ENCODE measurements around the gene SMIM43. TPM values are rescaled to one million over a fixed set of nuclear protein-coding genes. Genes with fewer than 3 reads are reported as not detected.

The SMIM43 gene
- total and polyA plus RNA-seq, 9 of the 15 experiments (the other 6 are each of a cell fraction or from before 2014, with no cell fraction given): not detected

GRCh38 chr4:121794505-121795188 lies 29.7 kb upstream of the SMIM43 start (continued):
- TF ChIP-seq NRF1 (conservative IDR thresholded peaks at IDR 0.05 in 1 of 2, IDR thresholded peaks at IDR 0.05 in 1 of 2) (no peak), POLR2G (IDR thresholded peaks at IDR 0.05; ENCODE audit: low read depth, low read length) (no peak), FOSL1 (tag; conservative IDR thresholded peaks at IDR 0.05) (peak; percentile 67), VEZF1 (CRISPR knock-in tag; IDR thresholded peaks at IDR 0.05) (peak; percentile 51; the same call in 1 of the 2 replicates), MITF (IDR thresholded peaks at IDR 0.05) (peak; percentile 54; the same call in 1 of the 2 replicates), NKRF (IDR thresholded peaks at IDR 0.05; ENCODE audit: borderline replicate concordance) (no peak), EP300 (IDR thresholded peaks at IDR 0.05; ENCODE audit: low read length) (peak; percentile 98), NUFIP1 (IDR thresholded peaks at IDR 0.05; ENCODE audit: partially characterized antibody) (peak; percentile 51), POLR2AphosphoS5 (IDR thresholded peaks at IDR 0.05; ENCODE audit: control insufficient read depth, insufficient read depth, low read depth, low read length) (peak; percentile 97), SNRNP70 (optimal IDR thresholded peaks at IDR 0.05; ENCODE audit: low read depth, low read length) (no peak), CBX8 (IDR thresholded peaks at IDR 0.05; ENCODE audit: borderline replicate concordance, extremely low read depth, low read depth, low read length, poor library complexity, severe bottlenecking) (no peak), PURB (CRISPR knock-in tag; IDR thresholded peaks at IDR 0.05; ENCODE audit: low read depth) (no peak), ZNF143 (CRISPR knock-in tag; IDR thresholded peaks at IDR 0.05) (no peak), ZEB2 (IDR thresholded peaks at IDR 0.05) (peak; percentile 16; the same call in 1 of the 2 replicates), RERE (CRISPR knock-in tag; IDR thresholded peaks at IDR 0.05; ENCODE audit: borderline replicate concordance) (no peak)
